ENCODE measurements around the gene RNH1.

DNA sequence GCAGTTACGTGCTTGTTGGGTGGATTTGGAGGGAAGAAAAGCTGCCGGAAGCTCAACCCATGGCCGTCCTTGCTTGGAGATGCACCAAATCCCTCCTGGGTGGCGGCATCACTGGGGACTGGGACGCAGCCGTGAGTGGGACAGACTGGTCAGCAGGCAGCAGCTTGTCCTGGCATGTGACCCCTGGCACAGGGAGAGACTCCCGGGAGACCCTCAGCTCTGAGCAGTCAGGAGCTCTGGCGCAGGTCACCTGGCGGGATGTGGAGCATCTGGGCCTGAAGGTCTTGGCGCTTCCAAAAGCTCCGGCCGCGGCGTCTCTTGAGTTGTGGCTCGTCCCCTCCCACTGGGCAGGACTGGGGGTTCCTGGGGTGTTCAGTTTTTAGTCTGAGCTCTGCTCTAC lies 30.6 kb downstream of the RNH1 start:
- no peak for TF ChIP-seq POLR2AphosphoS5 (IDR thresholded peaks at IDR 0.05; ENCODE audit: low read depth, low read length)
- no peak for TF ChIP-seq POLR2A (IDR thresholded peaks at IDR 0.05; ENCODE audit: low read depth, low read length)
